GM12878 (cell line): ENCODE results near the gene KCNIP3. TPM values are rescaled to one million over a fixed set of nuclear protein-coding genes. Genes with fewer than 3 reads are reported as not detected.

Experiments
- ATAC-seq: fragments of 200-7000 bp; cut with Tn5 transposase; 3 replicates; pipeline ENCODE4 v1.9.1; 2020; ENCODE audit warnings: mild to moderate bottlenecking, moderate library complexity
- BruUV-seq: library from RNA; stranded (reverse); fragments of 400-500 nt; replicated peaks from 2 replicates; lab custom pipeline; 2021; lab: Mats Ljungman, UMichigan
- CTCF ChIA-PET: fragments of 300-600 bp; sonication (Branson Sonifier 250); formaldehyde crosslinking; extraction: SDS; loops from one replicate; lab custom pipeline; 2021; ENCODE audit warnings: inconsistent platforms; lab: Yijun Ruan, JAX
- POLR2A ChIA-PET: fragments of 350-600 bp; formaldehyde crosslinking; extraction: SDS; loops from one replicate; lab custom pipeline; 2021; ENCODE audit warnings: inconsistent platforms; lab: Charles Lee
- RAD21 ChIA-PET: fragments of 300-600 bp; sonication (Branson Sonifier 250); formaldehyde crosslinking; loops from one replicate; lab custom pipeline; 2023; ENCODE audit warnings: antibody characterized with exemption; ENCODE audit not compliant: unreplicated experiment; lab: Charles Lee
- SMC1A ChIA-PET: fragments of 300-600 bp; sonication (Branson Sonifier 250); formaldehyde crosslinking; loops from one replicate; lab custom pipeline; 2023; ENCODE audit not compliant: unreplicated experiment, uncharacterized antibody; lab: Charles Lee
- DNase-seq: peaks from one replicate; pipeline ENCODE4 v3.0.0-alpha.2; 2011; ENCODE audit warnings: low read depth, low spot score
- FAIRE-seq: peaks from 3 replicates; lab custom pipeline; 2011; peaks lifted over from hg19 to GRCh38; lab: Jason Lieb, UNC
- H2AFZ ChIP-seq: 2 replicates; pipeline ENCODE4 v1.6.0; 2011; ENCODE audit warnings: low read depth, low read length, control low read depth; ENCODE audit not compliant: control insufficient read depth
- H3K27ac ChIP-seq: 2 replicates; pipeline ENCODE4 v1.5.1; 2011; ENCODE audit warnings: control low read depth; ENCODE audit not compliant: control insufficient read depth, insufficient read depth
- H3K27me3 ChIP-seq, 2 experiments: replicated peaks in 1 of 2; 2 replicates each; pipeline versions ENCODE4 v1.6.0 to v1.6.1; 2011; ENCODE audit warnings: low read length in 1 of 2; ENCODE audit not compliant: control insufficient read depth in 2 of 2, insufficient read depth in 2 of 2
- H3K36me3 ChIP-seq, 2 experiments: 2 replicates each; pipeline ENCODE4 v1.5.1; 2011; ENCODE audit warnings: low read length in 1 of 2; ENCODE audit not compliant: control insufficient read depth in 2 of 2, insufficient read depth in 2 of 2
- H3K4me1 ChIP-seq: 2 replicates; pipeline ENCODE4 v1.6.1; 2011; ENCODE audit warnings: mild to moderate bottlenecking, low read length, moderate library complexity, mixed read lengths; ENCODE audit not compliant: control insufficient read depth, insufficient read depth
- H3K4me2 ChIP-seq: 2 replicates; pipeline ENCODE4 v1.6.0; 2011; ENCODE audit warnings: control low read depth; ENCODE audit not compliant: control insufficient read depth, insufficient read depth
- H3K4me3 ChIP-seq: fragments of 200-600 bp; sonication (generic); 2 replicates; pipeline ENCODE4 v1.5.1; 2016
- H3K79me2 ChIP-seq: 2 replicates; pipeline ENCODE4 v1.6.0; 2011; ENCODE audit warnings: low read length; ENCODE audit not compliant: control insufficient read depth, insufficient read depth
- H3K9ac ChIP-seq: 2 replicates; pipeline ENCODE4 v1.8.0; 2011; ENCODE audit warnings: low read length, control low read depth, mixed read lengths; ENCODE audit not compliant: control insufficient read depth, insufficient read depth
- H3K9me3 ChIP-seq: replicated peaks from 3 replicates; pipeline ENCODE4 v1.5.1; 2011; ENCODE audit warnings: mild to moderate bottlenecking, low read length; ENCODE audit not compliant: control insufficient read depth, insufficient read depth
- H4K20me1 ChIP-seq: 2 replicates; pipeline ENCODE4 v1.6.0; 2011; ENCODE audit not compliant: control insufficient read depth, insufficient read depth
- ATF7 ChIP-seq: fragments of 450-650 bp; IDR thresholded peaks from 2 replicates; pipeline ENCODE4 v1.6.1; 2016; ENCODE audit warnings: low read depth, mild to moderate bottlenecking
- BACH1 ChIP-seq: fragments of 450-650 bp; IDR thresholded peaks from 2 replicates; pipeline ENCODE4 v1.6.1; 2017; ENCODE audit warnings: mild to moderate bottlenecking, borderline replicate concordance
- ESRRA ChIP-seq: IDR thresholded peaks from 2 replicates; pipeline ENCODE4 v1.6.1; 2012; ENCODE audit warnings: mild to moderate bottlenecking, low read length, improper control_type of control experiment
- EZH2 ChIP-seq: IDR thresholded peaks from 2 replicates; pipeline ENCODE4 v1.6.1; 2012; ENCODE audit warnings: low read depth, mild to moderate bottlenecking, control low read depth, inconsistent platforms, low read length, borderline replicate concordance; ENCODE audit not compliant: control insufficient read depth
- PML ChIP-seq: IDR thresholded peaks from 2 replicates; pipeline ENCODE4 v1.6.1; 2012; ENCODE audit warnings: low read length, inconsistent platforms
- RAD51 ChIP-seq: fragments of 450-650 bp; IDR thresholded peaks from 2 replicates; pipeline ENCODE4 v1.6.1; 2016; ENCODE audit warnings: moderate library complexity, mild to moderate bottlenecking, inconsistent platforms
- ZNF384 ChIP-seq: IDR thresholded peaks from 2 replicates; pipeline ENCODE4 v1.6.1; 2012; ENCODE audit warnings: low read depth, mild to moderate bottlenecking, low read length, improper control_type of control experiment, borderline replicate concordance
- WGBS: methylation state at CpG from one replicate; pipeline ENCODE4 v1.1.6; 2016; ENCODE audit warnings: low lambda C conversion rate; ENCODE audit not compliant: insufficient replicate concordance, insufficient coverage; ENCODE audit errors: missing lambda C conversion rate; 5-methylcytosine and 5-hydroxymethylcytosine counted together
- in situ Hi-C: fragments of 300-500 bp; cut with MboI; formaldehyde crosslinking; loops from 9 replicates; pipeline ENCODE4 v1.14.3; 2018; ENCODE audit warnings: mixed read lengths
- intact Hi-C: fragments of 100-400 bp; cut with micrococcal nuclease; formaldehyde crosslinking; loops from one replicate; pipeline ENCODE4 v1.14.2; 2022; ENCODE audit not compliant: unreplicated experiment
- polyA plus RNA-seq, 11 experiments: library from polyadenylated mRNA; depleted of rRNA in 4 of 11; unstranded in 6 of 11; stranded (reverse) in 5 of 11; fragments of >200 nt; fragmentation: Nextera tagmentation in 4 of 11; fragmentation: Illumina TruSeq in 1 of 11; extraction: Ambion mirVana in 4 of 11; extraction: Trizol in 1 of 11; gene quantifications; 1 replicate in 1 of 11; 2 replicates in 10 of 11; pipeline versions ENCODE4 v1.2.1 to v1.2.3, GENCODE V29; 2011 to 2016; ENCODE audit warnings: inconsistent platforms in 2 of 11, missing spikeins in 2 of 11, low read depth in 1 of 11
- total RNA-seq, 4 experiments: library from RNA; depleted of rRNA in 3 of 4; stranded (reverse); fragments of >200 nt in 3 of 4; fragmentation: Illumina TruSeq in 1 of 4; extraction: Trizol in 1 of 4; gene quantifications; 2 replicates each; pipeline versions ENCODE4 v1.2.1 to v1.2.3, GENCODE V29; 2013 to 2021

The KCNIP3 gene
- total and polyA plus RNA-seq, 10 of the 15 experiments (the other 5 are each of a cell fraction or from before 2014, with no cell fraction given): not detected

DNA sequence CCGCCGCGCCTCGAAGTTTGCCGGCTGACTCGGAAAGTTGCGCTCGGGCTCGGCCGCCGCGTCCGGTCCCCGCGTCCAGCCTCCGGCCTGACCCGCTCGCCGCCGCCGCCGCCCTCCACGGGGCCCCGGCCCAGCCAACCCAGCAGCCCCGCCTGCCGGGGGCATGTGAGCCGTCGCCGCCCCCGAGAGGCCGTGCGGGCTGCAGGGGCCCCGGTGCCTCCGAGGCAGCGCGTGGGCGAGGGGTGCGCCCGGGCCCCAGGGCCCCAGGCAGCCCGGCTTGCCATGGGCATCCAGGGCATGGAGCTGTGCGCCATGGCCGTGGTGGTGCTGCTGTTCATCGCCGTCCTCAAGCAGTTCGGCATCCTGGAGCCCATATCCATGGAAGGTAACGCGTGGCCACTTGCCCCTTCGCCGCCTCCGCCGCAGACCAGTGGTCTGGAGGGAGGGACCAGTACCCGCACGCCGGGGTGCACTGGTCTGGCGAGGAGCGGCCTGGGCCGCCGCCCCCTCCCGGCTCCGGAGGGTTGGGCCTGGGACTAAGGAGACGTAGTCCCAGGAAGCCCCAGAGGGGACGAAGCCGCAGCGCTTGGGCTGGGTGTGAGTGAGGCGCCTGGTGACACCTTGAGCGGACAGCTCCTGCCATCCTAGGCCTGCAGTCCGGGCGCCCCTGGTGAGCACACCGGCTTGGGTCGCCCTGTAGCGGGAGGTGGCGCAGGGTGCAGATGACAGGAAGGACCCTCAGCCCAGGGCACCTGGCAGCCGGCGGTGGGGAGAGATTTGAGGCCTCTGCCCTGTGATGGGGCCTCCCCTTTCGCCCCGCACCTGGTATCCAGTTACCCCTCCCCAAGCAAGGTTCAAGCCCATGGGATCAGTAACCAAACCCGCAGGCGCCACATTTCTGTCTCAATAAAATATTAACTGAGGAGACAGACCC, 49.9 kb downstream of the KCNIP3 start:
- Histone ChIP-seq H3K4me2 (no peak overlapping the region), H3K4me1 (peaks cover 3% of the 10 kb centered on the region; the same call in 1 of the 2 replicates), H3K27ac (no peak overlapping the region), H2AFZ (no peak overlapping the region), H3K9ac (no peak overlapping the region), H3K27me3 (peaks cover 6 to 12% of the 10 kb centered on the region in 2 experiments; a peak in 3 of 4 replicates), H3K9me3 (no peaks in the 10 kb centered on the region), H4K20me1 (no peaks in the 10 kb centered on the region; the same call in 1 of the 2 replicates), H3K4me3 (no peak overlapping the region), H3K36me3 (no peaks in the 10 kb centered on the region), H3K79me2 (no peaks in the 10 kb centered on the region)
- FAIRE-seq (no peak), ATAC-seq (no peak), DNase-seq (no peak)
- in situ Hi-C loops: no loop called here
- TF ChIP-seq BACH1: no peak
- no peak for TF ChIP-seq ZNF384
- TF ChIP-seq ATF7: no peak
- no peak for TF ChIP-seq EZH2
- TF ChIP-seq PML: no peak
- no peak for TF ChIP-seq RAD51
- TF ChIP-seq ESRRA: no peak
- CTCF ChIA-PET: no interaction called here
- intact Hi-C loops: no loop called here
- WGBS: 55% methylated on average over 53 of the region's 78 CpGs
- no TSS peak for BruUV-seq
- RAD21 ChIA-PET: no interaction called here
- SMC1A ChIA-PET: no interaction called here
- POLR2A ChIA-PET: no interaction called here
